Measurements from ENCODE around the gene KANSL1L.

Gene KANSL1L

DNA sequence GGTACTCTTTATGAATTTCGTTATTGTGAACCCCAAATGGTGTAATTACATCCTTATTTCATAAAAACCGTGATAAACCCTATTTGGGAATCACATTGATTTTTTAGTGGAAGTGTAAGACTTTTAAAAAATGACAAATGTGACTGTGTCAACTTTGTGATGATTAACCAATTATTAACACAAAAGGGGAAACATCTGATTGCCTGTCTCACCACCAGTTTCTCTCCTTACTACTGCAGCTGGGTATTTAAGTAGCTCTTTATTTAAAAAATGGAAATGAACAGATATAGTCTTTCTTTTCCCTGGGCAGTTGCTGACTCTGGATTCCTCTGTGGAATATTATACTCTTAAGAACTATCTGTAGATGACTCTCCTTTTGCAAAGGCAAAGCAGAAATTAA is 180.4 kb downstream of the KANSL1L start:
- no peak for DNase-seq (ENCODE audit: low read depth)
- TF ChIP-seq, protein P1, sequence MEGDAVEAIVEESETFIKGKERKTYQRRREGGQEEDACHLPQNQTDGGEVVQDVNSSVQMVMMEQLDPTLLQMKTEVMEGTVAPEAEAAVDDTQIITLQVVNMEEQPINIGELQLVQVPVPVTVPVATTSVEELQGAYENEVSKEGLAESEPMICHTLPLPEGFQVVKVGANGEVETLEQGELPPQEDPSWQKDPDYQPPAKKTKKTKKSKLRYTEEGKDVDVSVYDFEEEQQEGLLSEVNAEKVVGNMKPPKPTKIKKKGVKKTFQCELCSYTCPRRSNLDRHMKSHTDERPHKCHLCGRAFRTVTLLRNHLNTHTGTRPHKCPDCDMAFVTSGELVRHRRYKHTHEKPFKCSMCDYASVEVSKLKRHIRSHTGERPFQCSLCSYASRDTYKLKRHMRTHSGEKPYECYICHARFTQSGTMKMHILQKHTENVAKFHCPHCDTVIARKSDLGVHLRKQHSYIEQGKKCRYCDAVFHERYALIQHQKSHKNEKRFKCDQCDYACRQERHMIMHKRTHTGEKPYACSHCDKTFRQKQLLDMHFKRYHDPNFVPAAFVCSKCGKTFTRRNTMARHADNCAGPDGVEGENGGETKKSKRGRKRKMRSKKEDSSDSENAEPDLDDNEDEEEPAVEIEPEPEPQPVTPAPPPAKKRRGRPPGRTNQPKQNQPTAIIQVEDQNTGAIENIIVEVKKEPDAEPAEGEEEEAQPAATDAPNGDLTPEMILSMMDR (IDR thresholded peaks at IDR 0.05; ENCODE audit: insufficient read depth, low read depth, low read length, missing control alignments), result no peak
- H3K4me3 ChIP-seq (ENCODE audit: low read depth, low read length), result no peak overlapping the region

- H3K4me3 ChIP-seq (ENCODE audit: low read depth, low read length), result no peak overlapping the region
- DNase-seq (ENCODE audit: low read depth), result no peak
- TF ChIP-seq, protein P1 (IDR thresholded peaks at IDR 0.05; ENCODE audit: insufficient read depth, low read depth, low read length, missing control alignments), result no peak
Measured at GRCh38 chr2:209988010-209988409, 183.2 kb downstream of the KANSL1L start.

DNA sequence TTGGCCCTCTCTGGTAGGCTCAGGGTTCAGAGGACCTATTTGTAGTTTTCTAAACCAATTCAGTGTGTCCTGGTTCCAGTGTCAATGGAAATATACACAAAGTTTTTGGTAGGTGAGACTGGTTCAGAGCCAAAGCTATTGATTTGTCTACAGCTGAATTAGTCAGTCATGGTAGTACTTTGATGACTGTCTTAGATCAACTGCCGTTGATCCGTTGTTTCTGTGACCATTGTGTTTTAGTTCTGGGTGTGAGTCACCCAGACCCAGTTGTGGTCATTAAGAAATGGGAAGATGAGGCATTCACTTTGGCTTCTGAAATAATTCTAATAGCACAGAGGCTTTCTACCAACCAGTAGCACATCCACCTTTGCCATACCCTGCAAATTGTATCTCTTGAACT is 184.8 kb downstream of the KANSL1L start:
- no peak for DNase-seq (ENCODE audit: low read depth)
- TF ChIP-seq, protein P1 (IDR thresholded peaks at IDR 0.05; ENCODE audit: insufficient read depth, low read depth, low read length, missing control alignments), result no peak
- H3K4me3 ChIP-seq (ENCODE audit: low read depth, low read length), result no peak overlapping the region

DNA sequence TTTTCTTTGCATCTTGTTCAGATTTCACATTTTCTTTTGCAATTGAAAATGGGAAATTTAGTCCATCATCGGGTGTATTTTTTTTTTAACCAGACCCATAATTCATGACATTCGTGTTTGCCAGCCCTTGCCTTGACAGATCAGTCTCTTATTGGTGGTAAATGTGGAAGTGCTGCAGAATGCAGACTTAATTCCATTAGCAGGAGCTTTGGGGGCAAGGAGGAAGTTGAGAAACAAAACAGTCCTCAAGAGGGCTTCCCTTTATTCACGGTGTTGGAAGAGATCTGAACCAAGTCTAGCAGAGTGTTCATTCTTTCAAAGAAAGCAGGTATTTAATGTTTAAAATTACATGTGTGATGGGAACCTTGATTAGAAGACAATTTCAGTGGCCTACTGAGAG is 185.3 kb downstream of the KANSL1L start:
- DNase-seq (ENCODE audit: low read depth), result no peak
- H3K4me3 ChIP-seq (ENCODE audit: low read depth, low read length), result no peak overlapping the region
- TF ChIP-seq, protein P1 (IDR thresholded peaks at IDR 0.05; ENCODE audit: insufficient read depth, low read depth, low read length, missing control alignments), result no peak

DNA sequence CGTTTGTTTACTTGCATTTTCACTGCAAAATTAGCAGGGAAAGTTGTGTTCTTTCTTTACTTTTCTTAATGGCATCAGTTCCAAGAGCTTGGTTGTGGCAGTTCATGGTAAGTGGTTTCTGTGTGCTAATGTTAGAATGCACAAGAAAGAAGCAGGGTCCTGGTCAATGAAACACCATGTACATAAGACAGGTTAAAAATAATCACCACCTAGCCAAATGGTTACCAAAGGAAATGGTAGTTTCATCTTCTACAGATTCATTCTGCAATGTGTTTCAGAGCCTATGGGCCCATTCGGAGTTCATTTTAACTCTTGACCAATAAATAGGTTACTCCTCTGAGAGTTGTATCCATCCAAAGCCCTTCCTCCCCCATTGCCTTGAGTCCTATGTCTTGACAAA is 186.9 kb downstream of the KANSL1L start:
- no peak for DNase-seq (ENCODE audit: low read depth)
- TF ChIP-seq, protein P1 (IDR thresholded peaks at IDR 0.05; ENCODE audit: insufficient read depth, low read depth, low read length, missing control alignments), result no peak
- no peak overlapping the region for H3K4me3 ChIP-seq (ENCODE audit: low read depth, low read length)

DNA sequence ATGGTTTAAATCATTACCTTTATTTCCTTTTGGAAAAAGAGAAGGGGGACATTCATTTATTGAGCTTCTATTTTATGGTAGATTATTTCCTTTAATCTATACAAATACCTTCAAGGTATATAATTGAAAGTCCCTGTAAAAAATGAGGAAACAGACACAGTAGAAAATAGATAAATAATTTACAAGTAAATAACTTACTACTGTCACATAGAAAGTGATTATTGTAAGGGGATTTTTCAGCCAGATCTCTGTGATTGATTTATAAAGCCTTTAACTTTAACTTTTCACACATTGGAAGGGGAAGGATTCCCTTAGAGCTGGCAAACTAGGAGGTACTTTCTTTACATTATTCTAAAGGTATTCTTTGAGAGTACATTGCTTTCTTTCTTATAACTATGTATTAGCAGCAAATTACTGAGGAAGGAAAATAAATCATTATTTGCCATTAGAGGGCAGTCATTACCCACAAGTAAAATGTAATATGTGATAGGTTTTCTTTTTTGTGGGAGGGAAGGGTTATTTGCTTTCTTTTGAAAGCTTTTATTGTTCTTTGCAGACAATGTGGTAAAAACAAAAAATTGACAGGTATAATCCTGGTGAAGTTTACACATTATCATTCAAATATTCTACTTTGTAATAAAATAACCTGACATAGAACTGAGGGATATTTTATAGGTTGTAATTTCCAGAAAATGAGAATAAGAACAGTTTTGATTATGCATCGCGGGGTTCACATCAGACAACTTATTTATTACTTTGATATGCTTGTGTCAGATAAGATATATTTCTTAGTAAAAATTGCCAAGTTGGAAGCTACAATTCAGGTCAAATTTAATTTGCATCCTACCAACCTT is 193.6 kb downstream of the KANSL1L start:
- TF ChIP-seq, protein P1 (IDR thresholded peaks at IDR 0.05; ENCODE audit: insufficient read depth, low read depth, low read length, missing control alignments), result no peak
- no peak overlapping the region for H3K4me3 ChIP-seq (ENCODE audit: low read depth, low read length)
- peak; percentile 40 for DNase-seq (ENCODE audit: low read depth)

All from GM12865 (cell line).